Smooth muscle cell (in vitro differentiated cells): Measurements from ENCODE around the gene CLDN14. TPM values are rescaled to one million over a fixed set of nuclear protein-coding genes. Genes with fewer than 3 reads are reported as not detected.

Source experiments
- DNase-seq: peaks from one replicate; lab custom pipeline; 2025; ENCODE audit not compliant: unreplicated experiment; lab: John Stamatoyannopoulos, UW
- H2AFZ ChIP-seq: fragments of 200-600 bp; sonication (generic); 2 replicates; pipeline ENCODE4 v1.6.0; 2016; ENCODE audit warnings: antibody characterized with exemption, low read depth, mild to moderate bottlenecking
- H3F3A ChIP-seq: fragments of 200-600 bp; sonication (generic); 2 replicates; pipeline ENCODE4 v1.6.0; 2017; ENCODE audit warnings: antibody characterized with exemption, low read depth
- H3K27ac ChIP-seq: fragments of 200-600 bp; sonication (generic); 2 replicates; pipeline ENCODE4 v1.5.1; 2016; ENCODE audit warnings: low read depth, mild to moderate bottlenecking
- H3K27me3 ChIP-seq: fragments of 200-600 bp; sonication (generic); 2 replicates; pipeline ENCODE4 v1.6.1; 2016; ENCODE audit warnings: low read depth, mild to moderate bottlenecking
- H3K36me3 ChIP-seq: fragments of 200-600 bp; sonication (generic); 2 replicates; pipeline ENCODE4 v1.5.1; 2016; ENCODE audit warnings: low read depth
- H3K4me1 ChIP-seq: fragments of 200-600 bp; sonication (generic); 2 replicates; pipeline ENCODE4 v1.5.1; 2016; ENCODE audit warnings: low read depth
- H3K4me2 ChIP-seq: fragments of 200-600 bp; sonication (generic); 2 replicates; pipeline ENCODE4 v1.6.0; 2016; ENCODE audit warnings: mild to moderate bottlenecking
- H3K4me3 ChIP-seq: fragments of 200-600 bp; sonication (generic); 2 replicates; pipeline ENCODE4 v1.5.1; 2016; ENCODE audit warnings: mild to moderate bottlenecking
- H3K79me2 ChIP-seq: fragments of 200-600 bp; sonication (generic); 2 replicates; pipeline ENCODE4 v1.6.0; 2016; ENCODE audit warnings: low read depth, mild to moderate bottlenecking
- H3K9ac ChIP-seq: fragments of 200-600 bp; sonication (generic); 2 replicates; pipeline ENCODE4 v1.6.0; 2016; ENCODE audit warnings: low read depth
- H3K9me3 ChIP-seq: fragments of 200-600 bp; sonication (generic); replicated peaks from 2 replicates; pipeline ENCODE4 v1.5.1; 2016; ENCODE audit warnings: low read depth
- H4K20me1 ChIP-seq: fragments of 200-600 bp; sonication (generic); 2 replicates; pipeline ENCODE4 v1.6.0; 2016; ENCODE audit warnings: low read depth
- WGBS: methylation state at CpG from one replicate; pipeline ENCODE4 v1.1.7; 2016; ENCODE audit warnings: low lambda C conversion rate; 5-methylcytosine and 5-hydroxymethylcytosine counted together
- polyA plus RNA-seq: library from polyadenylated mRNA; unstranded; fragments of >200 nt; fragmentation: Nextera tagmentation; extraction: Ambion mirVana; gene quantifications from 2 replicates; pipeline ENCODE4 v1.2.1, GENCODE V29; 2016
- total RNA-seq: library from RNA; depleted of rRNA; stranded (reverse); fragments of >200 nt; gene quantifications from 2 replicates; pipeline ENCODE4 v1.2.3, GENCODE V29; 2014
- TF ChIP-seq, protein P1 (sequence below): fragments of 200-600 bp; sonication (generic); IDR thresholded peaks from 2 replicates; pipeline ENCODE4 v1.5.1; 2017; ENCODE audit warnings: borderline replicate concordance, mild to moderate bottlenecking, antibody characterized with exemption; ENCODE audit not compliant: insufficient read depth, poor library complexity, severe bottlenecking

The CLDN14 gene
- total and polyA plus RNA-seq, 2 experiments from 2014 or later, result not detected

DNA sequence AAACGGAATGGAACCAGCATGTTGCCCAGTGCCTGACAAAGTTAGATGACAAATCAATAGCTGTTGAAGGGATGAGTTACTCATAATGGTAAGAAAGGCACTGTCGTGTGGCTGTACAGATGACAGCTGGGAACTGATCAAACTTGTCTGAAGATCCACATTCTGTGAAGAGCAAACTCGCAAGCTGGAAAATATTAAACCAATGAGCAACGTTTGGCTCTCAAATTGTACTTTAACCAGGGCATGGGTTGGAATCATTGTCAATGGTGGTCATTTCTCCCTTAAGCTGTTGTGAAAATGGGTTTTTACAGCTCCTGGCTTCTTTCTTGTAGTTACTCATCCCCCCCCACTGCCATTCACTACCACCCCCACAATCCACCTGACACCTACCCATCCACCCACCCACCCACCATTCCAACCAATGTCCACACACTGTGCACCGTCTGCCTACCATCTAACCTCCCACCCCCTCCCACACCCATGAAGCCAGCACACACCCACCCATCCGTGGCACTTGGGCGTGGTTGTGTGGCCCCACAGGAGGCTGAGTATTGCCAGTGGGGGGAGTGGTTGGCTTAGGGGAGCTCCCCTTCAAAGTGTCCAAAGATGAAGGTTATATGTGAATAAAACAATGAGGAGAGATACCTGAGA is 46.7 kb downstream of the CLDN14 start:
- H4K20me1 ChIP-seq, result no peaks in the 10 kb centered on the region
- H3K27ac ChIP-seq, result no peak overlapping the region
- H3K4me2 ChIP-seq, result no peak overlapping the region
- peaks cover 13% of the 10 kb centered on the region for H3K4me1 ChIP-seq
- TF ChIP-seq, protein P1, sequence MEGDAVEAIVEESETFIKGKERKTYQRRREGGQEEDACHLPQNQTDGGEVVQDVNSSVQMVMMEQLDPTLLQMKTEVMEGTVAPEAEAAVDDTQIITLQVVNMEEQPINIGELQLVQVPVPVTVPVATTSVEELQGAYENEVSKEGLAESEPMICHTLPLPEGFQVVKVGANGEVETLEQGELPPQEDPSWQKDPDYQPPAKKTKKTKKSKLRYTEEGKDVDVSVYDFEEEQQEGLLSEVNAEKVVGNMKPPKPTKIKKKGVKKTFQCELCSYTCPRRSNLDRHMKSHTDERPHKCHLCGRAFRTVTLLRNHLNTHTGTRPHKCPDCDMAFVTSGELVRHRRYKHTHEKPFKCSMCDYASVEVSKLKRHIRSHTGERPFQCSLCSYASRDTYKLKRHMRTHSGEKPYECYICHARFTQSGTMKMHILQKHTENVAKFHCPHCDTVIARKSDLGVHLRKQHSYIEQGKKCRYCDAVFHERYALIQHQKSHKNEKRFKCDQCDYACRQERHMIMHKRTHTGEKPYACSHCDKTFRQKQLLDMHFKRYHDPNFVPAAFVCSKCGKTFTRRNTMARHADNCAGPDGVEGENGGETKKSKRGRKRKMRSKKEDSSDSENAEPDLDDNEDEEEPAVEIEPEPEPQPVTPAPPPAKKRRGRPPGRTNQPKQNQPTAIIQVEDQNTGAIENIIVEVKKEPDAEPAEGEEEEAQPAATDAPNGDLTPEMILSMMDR, result no peak
- no peak overlapping the region for H2AFZ ChIP-seq
- peaks cover 20% of the 10 kb centered on the region for H3F3A ChIP-seq
- no peaks in the 10 kb centered on the region for H3K36me3 ChIP-seq
- 82% methylated on average over 7 of the region's 7 CpGs for WGBS
- no peaks in the 10 kb centered on the region for H3K27me3 ChIP-seq
- H3K79me2 ChIP-seq, result no peaks in the 10 kb centered on the region
- DNase-seq, result no peak
- H3K9ac ChIP-seq, result no peak overlapping the region
- no peak overlapping the region for H3K4me3 ChIP-seq
- no peaks in the 10 kb centered on the region for H3K9me3 ChIP-seq

DNA sequence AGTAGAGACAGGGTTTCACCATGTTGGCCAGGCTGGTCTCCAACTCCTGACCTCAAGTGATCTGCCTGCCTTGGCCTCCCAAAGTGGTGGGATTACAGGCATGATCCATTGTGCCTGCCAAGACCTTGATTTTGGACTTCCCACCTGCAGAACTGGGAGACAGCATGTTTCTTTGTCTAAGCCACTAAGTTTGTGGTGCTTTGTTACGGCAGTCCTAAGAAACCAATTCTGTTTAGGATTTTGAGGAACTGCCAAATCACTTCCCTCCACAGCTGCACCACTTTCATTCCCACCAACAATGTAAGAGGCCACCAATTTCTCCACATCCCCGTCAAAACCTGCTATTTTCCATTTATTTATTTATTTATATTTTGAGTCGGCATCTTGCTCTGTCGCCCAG is 48.7 kb downstream of the CLDN14 start:
- H3K4me1 ChIP-seq, result peaks cover 13% of the 10 kb centered on the region
- H3K9ac ChIP-seq, result peak overlapping the region; percentile 91
- H3K27me3 ChIP-seq, result no peaks in the 10 kb centered on the region
- no peak for DNase-seq
- no peaks in the 10 kb centered on the region for H3K36me3 ChIP-seq
- WGBS, result 95% methylated on average over 4 of the region's 4 CpGs
- H3F3A ChIP-seq, result peaks cover 20% of the 10 kb centered on the region
- H3K9me3 ChIP-seq, result no peaks in the 10 kb centered on the region
- peak overlapping the region; percentile 87 for H3K4me2 ChIP-seq
- no peak overlapping the region for H2AFZ ChIP-seq
- peak overlapping the region; percentile 98 for H3K27ac ChIP-seq
- TF ChIP-seq, protein P1, result no peak
- no peak overlapping the region for H3K4me3 ChIP-seq
- no peaks in the 10 kb centered on the region for H4K20me1 ChIP-seq
- H3K79me2 ChIP-seq, result no peaks in the 10 kb centered on the region

DNA sequence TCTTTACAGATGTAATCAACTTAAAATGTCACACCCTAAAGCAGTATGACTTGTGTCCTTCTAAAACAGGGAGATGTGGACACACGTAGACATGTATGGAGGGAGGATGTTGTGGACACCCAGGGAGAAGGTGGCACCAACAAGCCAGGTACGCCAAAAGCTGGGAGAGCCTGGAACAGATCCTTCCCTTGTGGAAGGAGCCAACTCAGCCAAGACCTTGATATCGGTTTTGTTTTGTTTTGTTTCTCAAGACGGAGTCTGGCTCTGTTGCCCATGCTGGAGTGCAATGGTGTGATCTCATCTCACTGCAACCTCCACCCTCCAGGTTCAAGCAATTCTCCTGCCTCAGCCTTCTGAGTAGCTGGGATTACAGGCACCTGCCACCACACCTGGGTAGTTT is 49.1 kb downstream of the CLDN14 start:
- no peak for DNase-seq
- Histone ChIP-seq H3K4me2 (peak overlapping the region; percentile 87), H3K9ac (peak overlapping the region; percentile 91), H2AFZ (no peak overlapping the region), H3K4me3 (peak overlapping the region; percentile 34), H3F3A (peaks cover 25% of the 10 kb centered on the region), H3K27ac (peak overlapping the region; percentile 98), H3K27me3 (no peaks in the 10 kb centered on the region), H3K4me1 (peaks cover 13% of the 10 kb centered on the region), H3K79me2 (no peaks in the 10 kb centered on the region), H4K20me1 (no peaks in the 10 kb centered on the region), H3K36me3 (no peaks in the 10 kb centered on the region), H3K9me3 (no peaks in the 10 kb centered on the region)
- TF ChIP-seq, protein P1, result no peak
- 80% methylated on average over 4 of the region's 4 CpGs for WGBS

DNA sequence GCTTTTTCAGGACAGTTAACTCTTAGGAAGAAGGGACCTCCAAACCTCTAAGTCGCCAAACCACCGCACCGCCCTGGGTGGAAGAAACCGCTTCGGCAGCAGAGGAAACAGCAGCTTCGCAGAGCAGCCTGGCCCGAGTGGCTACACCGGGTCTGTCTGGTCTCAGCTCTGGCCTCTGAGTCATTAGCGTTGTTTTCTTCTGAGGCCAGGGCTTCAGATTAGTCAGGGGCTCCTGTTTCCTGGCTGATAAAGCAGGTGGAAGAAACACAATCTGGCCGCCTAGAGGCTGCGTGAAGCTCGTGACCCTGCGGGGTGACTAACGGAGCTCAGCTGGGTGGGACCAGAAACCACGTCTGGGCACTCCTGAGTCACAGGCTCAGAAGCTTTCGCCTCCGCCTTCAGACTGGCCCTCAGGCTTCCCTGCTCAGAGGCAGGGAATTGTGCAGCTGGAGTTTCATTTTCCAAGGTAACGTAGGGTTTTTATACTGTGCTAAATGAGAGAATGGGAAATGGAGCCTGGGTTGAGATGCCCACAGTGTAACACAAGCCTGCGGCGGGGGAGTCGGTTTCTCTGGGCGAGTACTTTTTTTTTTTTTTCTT is 49.9 kb downstream of the CLDN14 start:
- WGBS, result 7% methylated on average over 22 of the region's 22 CpGs

More for the DNA sequence above, 49.9 kb downstream of the CLDN14 start:
- Histone ChIP-seq H3K9me3 (no peaks in the 10 kb centered on the region), H3F3A (peaks cover 26% of the 10 kb centered on the region), H3K27me3 (no peaks in the 10 kb centered on the region), H3K9ac (peak overlapping the region; percentile 91), H4K20me1 (no peaks in the 10 kb centered on the region), H2AFZ (no peak overlapping the region), H3K36me3 (no peaks in the 10 kb centered on the region), H3K4me3 (peak overlapping the region; percentile 34), H3K27ac (peak overlapping the region; percentile 98), H3K4me2 (peak overlapping the region; percentile 87), H3K4me1 (peaks cover 13% of the 10 kb centered on the region), H3K79me2 (no peaks in the 10 kb centered on the region)
- DNase-seq, result peak; percentile 57
- TF ChIP-seq, protein P1, result no peak
